Glutamatergic neuron (in vitro differentiated cells): ENCODE measurements around the gene ZNF487. TPM values are rescaled to one million over a fixed set of nuclear protein-coding genes. Genes with fewer than 3 reads are reported as not detected.
"Not testable (repeated sequence)": the region's sequence is repeated elsewhere in the genome, so short reads cannot be mapped to it uniquely, and the experiment has no call there.

ENCODE experiments used
- DNase-seq: peaks from one replicate; pipeline ENCODE4 v3.0.0; 2022
- H3K27ac Mint-ChIP-seq: one replicate; pipeline ENCODE4 v1.8.0; 2020; ENCODE audit warnings: mild to moderate bottlenecking, mixed read lengths, inconsistent platforms; ENCODE audit not compliant: unreplicated experiment
- H3K27me3 Mint-ChIP-seq: one replicate; pipeline ENCODE4 v1.8.0; 2020; ENCODE audit warnings: mild to moderate bottlenecking, moderate library complexity, mixed read lengths, inconsistent platforms; ENCODE audit not compliant: unreplicated experiment
- H3K36me3 Mint-ChIP-seq: one replicate; pipeline ENCODE4 v1.8.0; 2020; ENCODE audit warnings: mild to moderate bottlenecking, mixed read lengths, inconsistent platforms; ENCODE audit not compliant: unreplicated experiment
- H3K4me1 Mint-ChIP-seq: one replicate; pipeline ENCODE4 v1.8.0; 2020; ENCODE audit warnings: mild to moderate bottlenecking, low read depth, mixed read lengths, inconsistent platforms; ENCODE audit not compliant: unreplicated experiment
- H3K4me3 Mint-ChIP-seq: one replicate; pipeline ENCODE4 v1.8.0; 2020; ENCODE audit warnings: mild to moderate bottlenecking, mixed read lengths, inconsistent platforms; ENCODE audit not compliant: unreplicated experiment
- H3K9me3 Mint-ChIP-seq: one replicate; pipeline ENCODE4 v1.8.0; 2020; ENCODE audit warnings: mild to moderate bottlenecking, moderate library complexity, mixed read lengths, inconsistent platforms; ENCODE audit not compliant: unreplicated experiment
- total RNA-seq: library from RNA; stranded (reverse); fragmentation: NEBNext Ultra II Directional; extraction: Animal tissue kit (Norgen Biotek cat#: 25700); gene quantifications from one replicate; pipeline ENCODE4 v1.2.1, GENCODE V29; 2021; ENCODE audit not compliant: unreplicated experiment
- TF ChIP-seq, protein P1 (sequence below): fragments of 200-600 bp; sonication (generic); IDR thresholded peaks from one replicate; pipeline ENCODE4 v1.5.0; 2021; ENCODE audit not compliant: partially characterized antibody, unreplicated experiment

The ZNF487 gene
- total RNA-seq, 1 donor from 2014 or later = 2.1 TPM

DNA sequence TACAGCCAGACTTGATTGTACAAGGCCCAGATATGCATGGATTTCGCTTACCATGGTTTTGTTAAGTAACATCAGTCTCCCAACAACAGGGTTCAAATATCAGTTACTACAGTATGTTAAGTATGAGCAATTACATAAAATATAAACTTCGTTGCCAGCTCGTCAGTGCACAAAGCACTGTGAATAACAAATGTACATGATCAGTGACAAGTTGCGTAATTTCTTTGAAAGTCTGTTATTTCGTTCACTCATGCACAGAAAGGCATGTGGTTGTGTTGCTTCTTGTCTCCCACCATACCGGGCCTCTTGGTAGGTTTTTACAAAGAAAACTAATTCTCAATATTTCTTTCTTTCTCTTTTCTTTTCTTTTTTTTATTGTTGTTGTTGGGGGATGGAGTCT lies 12.5 kb upstream of the ZNF487 start:
- peaks cover 3% of the 10 kb centered on the region for H3K9me3 Mint-ChIP-seq
- no peak overlapping the region for H3K27ac Mint-ChIP-seq
- no peak for DNase-seq
- H3K4me1 Mint-ChIP-seq = no peaks in the 10 kb centered on the region
- peaks cover 2% of the 10 kb centered on the region for H3K27me3 Mint-ChIP-seq
- H3K36me3 Mint-ChIP-seq = no peaks in the 10 kb centered on the region
- TF ChIP-seq, protein P1, sequence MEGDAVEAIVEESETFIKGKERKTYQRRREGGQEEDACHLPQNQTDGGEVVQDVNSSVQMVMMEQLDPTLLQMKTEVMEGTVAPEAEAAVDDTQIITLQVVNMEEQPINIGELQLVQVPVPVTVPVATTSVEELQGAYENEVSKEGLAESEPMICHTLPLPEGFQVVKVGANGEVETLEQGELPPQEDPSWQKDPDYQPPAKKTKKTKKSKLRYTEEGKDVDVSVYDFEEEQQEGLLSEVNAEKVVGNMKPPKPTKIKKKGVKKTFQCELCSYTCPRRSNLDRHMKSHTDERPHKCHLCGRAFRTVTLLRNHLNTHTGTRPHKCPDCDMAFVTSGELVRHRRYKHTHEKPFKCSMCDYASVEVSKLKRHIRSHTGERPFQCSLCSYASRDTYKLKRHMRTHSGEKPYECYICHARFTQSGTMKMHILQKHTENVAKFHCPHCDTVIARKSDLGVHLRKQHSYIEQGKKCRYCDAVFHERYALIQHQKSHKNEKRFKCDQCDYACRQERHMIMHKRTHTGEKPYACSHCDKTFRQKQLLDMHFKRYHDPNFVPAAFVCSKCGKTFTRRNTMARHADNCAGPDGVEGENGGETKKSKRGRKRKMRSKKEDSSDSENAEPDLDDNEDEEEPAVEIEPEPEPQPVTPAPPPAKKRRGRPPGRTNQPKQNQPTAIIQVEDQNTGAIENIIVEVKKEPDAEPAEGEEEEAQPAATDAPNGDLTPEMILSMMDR = no peak
- H3K4me3 Mint-ChIP-seq = no peak overlapping the region

DNA sequence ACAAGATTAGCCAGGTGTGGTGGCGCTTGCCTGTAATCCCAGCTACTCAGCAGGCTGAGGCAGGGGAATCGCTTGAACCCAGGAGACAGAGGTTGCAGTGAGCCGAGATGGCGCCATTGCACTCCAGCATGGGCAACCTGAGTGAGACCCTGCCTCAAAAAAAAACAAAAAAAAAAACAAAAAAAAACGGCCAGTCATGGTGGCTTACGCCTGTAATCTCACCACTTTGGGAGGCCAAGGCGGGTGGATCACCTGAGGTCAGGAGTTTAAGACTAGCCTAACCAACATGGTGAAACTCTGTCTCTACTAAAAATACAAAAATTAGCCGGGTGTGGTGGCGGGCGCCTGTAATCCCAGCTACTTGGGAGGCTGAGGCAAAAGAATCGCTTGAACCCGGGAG lies 10.4 kb upstream of the ZNF487 start:
- H3K9me3 Mint-ChIP-seq, H3K27ac Mint-ChIP-seq, H3K4me3 Mint-ChIP-seq, H3K36me3 Mint-ChIP-seq, DNase-seq, H3K4me1 Mint-ChIP-seq, H3K27me3 Mint-ChIP-seq: not testable (repeated sequence)

DNA sequence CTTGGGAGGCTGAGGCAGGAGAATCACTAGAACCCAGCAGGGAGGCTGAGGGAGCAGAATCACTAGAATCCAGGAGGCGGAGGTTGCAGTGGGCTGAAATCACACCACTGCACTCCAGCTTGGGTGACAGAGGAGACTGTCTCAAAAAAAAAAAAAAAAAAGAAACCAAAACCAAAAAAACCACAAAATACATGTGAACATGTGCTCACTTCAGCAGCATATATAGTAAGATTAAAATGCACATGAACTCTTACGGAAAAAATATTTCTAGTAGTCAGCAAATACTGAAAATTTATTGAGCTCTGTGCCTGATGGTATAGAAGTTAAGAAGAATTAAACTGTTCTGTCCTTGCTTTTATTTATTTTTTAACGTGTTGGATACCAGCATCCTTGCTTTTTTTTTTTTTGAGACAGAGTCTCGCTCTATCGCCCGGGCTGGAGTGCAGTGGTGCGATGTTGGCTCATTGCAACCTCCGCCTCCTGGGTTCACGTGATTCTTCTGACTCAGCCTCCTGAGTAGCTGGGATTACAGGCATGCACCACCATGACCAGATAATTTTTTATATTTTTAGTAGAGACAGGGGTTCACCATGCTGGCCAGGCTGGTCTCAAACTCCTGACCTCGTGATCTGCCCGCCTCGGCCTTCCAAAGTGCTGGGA lies 9.6 kb upstream of the ZNF487 start:
- H3K9me3 Mint-ChIP-seq = peaks cover 3% of the 10 kb centered on the region
- TF ChIP-seq, protein P1 = no peak

DNA sequence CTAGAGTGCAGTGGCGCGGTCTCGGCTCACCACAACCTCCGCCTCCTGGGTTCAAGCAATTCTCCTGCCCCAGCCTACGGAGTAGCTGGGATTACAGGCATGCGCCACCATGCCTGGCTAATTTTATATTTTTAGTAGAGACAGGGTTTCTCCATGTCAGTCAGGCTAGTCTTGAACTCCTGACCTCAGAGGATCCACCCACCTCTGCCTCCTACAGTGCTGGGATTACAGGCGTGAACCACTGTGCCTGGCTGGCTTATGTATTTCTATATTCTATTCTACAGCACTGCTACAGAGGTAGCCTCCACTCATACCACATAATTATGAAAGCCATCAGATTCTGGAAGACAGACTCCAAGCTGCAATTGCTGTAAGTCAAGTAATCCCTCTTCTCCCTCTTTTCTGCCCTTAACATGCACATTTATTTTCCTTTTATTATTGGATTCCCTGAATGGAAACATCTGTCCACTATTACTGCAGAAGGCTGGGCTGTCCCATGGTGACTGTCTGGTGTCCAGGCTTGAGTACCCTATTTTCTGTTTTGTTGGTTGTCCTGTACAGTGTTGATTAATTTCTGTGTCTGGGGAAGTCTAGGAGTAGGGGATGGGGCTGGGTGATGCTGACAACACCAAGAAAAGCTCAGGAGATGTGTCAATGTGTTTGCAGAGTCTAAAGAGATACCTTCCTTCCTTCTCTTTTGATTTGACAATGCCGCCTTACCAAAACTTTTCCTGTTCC lies 5.8 kb upstream of the ZNF487 start:
- Mint-ChIP-seq H3K36me3 (no peaks in the 10 kb centered on the region), H3K27ac (peak overlapping the region; percentile 36), H3K4me1 (no peaks in the 10 kb centered on the region), H3K4me3 (no peak overlapping the region), H3K27me3 (no peaks in the 10 kb centered on the region), H3K9me3 (peaks cover under 1% of the 10 kb centered on the region)
- TF ChIP-seq, protein P1 = no peak
- no peak for DNase-seq

More for the DNA sequence above, 9.6 kb upstream of the ZNF487 start:
- H3K27me3 Mint-ChIP-seq = no peaks in the 10 kb centered on the region
- no peak overlapping the region for H3K4me3 Mint-ChIP-seq
- DNase-seq = no peak
- no peak overlapping the region for H3K27ac Mint-ChIP-seq
- H3K4me1 Mint-ChIP-seq = no peaks in the 10 kb centered on the region
- no peaks in the 10 kb centered on the region for H3K36me3 Mint-ChIP-seq

DNA sequence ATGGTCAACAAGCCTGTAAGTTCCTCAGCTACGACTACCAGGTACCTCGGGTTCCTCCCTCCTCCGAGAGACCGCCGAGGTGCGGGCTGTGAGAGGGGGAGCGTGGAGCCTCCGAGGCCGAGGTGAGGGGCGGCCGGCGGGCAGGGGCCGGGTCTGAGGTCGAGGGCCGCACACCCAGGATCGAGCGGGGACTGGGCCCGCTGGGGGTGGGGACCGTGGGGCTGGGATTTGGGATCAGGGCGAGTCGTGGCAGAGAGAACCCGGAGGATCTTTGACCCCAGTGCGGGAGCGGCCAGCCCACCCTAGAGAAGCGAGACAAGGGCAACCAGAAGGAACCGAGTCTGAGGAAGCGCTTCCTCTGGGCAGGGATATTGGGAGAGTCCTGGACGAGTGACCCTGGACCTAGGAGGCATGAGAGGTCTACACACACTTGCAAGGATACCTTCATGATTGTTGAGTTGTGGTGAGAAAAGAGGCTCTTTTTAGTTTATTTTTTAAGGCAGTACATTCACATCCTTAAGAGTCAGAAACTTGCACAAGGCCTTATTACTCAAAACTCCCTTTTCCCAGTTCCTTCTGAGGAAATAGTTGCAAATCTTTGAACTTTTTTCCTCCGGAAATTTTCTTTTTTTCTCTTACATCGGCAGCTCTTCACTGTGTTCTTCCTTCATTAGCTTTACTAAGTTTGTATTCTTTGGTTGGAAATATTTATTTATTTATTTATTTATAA lies 395 bp downstream of the ZNF487 start:
- peaks cover 2% of the 10 kb centered on the region for H3K27me3 Mint-ChIP-seq

More for the DNA sequence above, 395 bp downstream of the ZNF487 start:
- TF ChIP-seq, protein P1 = no peak
- H3K36me3 Mint-ChIP-seq = no peaks in the 10 kb centered on the region
- peak overlapping the region; percentile 79 for H3K27ac Mint-ChIP-seq
- H3K9me3 Mint-ChIP-seq = peaks cover 7% of the 10 kb centered on the region
- DNase-seq = no peak
- no peaks in the 10 kb centered on the region for H3K4me1 Mint-ChIP-seq
- peak overlapping the region; percentile 82 for H3K4me3 Mint-ChIP-seq
